NCI-H1092 (cell line): ENCODE measurements around the gene VDAC1.
"Not testable (repeated sequence)": the region's sequence is repeated elsewhere in the genome, so short reads cannot be mapped to it uniquely, and the experiment has no call there.

Source experiments
- DNase-seq: peaks from one replicate; lab custom pipeline; 2025; lab: John Stamatoyannopoulos, UW

VDAC1 gene

DNA sequence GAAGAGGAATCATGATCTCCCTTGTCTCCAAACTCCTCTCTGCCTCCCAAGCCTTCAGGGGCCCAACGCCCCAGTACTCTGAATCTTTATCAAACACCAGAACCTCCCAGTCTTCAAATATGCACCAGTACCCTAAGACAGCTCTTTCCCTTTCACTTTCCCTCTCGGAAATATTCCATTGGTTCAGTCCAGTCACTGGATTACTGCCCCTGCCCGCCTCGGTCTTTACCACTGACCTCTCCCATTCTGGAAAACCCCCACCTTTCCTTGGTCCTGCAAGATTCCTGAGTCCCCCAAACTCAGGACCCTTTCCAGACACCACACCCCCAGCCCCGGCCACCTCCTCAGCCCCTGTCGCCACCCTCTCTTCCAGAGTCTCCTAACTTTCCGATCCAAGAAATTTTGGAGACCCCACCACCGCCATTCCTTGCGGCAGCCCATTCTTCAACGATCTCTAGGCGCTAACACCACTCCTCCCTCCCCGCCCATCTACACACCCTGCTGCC is 37.0 kb downstream of the VDAC1 start:
- no peak for DNase-seq

DNA sequence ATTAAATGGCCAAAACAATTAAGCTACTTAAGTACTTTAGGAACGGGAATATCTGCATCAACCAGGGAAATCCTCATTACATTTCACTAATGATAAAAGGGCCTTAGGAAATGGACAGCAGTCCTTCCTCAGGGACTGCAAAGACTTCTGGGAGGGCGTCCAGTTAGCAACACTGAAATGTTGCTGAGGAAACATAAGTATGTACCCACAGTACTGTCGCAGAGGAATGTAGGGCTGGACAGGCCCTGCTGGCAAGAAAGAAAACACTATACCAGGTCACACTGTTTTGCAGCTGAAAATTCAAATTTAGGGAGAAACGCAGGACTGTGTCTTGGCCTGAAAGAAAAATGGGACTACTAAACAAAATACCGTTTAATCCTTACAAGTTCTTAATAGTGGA is 37.7 kb downstream of the VDAC1 start:
- no peak for DNase-seq

DNA sequence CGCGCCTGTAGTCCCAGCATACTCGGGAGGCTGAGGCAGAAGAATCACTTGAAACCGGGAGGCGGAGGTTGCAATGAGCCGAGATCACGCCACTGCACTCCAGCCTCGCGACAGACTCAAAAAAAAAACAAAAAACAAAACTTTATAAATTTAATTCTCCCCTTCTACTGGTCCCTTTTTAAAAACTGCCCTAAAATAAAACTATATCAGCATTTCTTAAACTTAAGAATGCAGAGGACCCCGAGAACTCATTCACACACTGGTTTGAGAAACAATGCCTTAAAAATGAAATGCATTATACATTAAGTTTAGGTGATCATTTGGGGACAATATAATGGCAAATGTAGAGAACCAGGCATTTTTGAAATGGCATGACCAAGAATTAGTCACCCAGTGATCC is 38.7 kb downstream of the VDAC1 start:
- DNase-seq = no peak

DNA sequence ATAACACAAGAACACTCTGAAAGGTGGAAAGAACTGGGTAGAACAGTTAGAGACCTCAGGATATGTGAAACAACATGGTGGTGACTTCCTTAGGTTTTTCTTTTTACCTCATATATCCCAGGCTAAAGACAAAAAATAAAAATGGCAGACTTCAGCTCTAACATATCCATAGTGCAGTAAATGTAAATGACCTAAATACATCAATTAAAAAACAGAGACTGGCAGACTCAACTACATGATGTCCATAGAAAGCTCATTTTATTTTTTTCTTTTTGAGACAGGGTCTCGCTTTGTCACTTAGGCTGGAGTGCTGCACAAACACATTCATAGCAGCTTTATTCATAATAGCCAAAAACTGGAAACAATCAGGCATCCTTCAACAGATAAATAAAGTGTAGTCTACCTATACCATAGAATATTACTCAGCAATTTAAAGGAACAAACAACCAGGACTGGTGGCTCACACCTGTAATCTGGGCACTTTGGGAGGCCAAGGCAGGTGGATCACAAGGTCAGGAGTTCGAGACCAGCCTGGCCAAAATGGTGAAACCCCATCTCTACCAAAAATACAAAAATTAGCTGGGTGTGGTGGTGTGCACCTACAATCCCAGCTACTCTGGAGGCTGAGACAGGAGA is 41.2 kb downstream of the VDAC1 start:
- DNase-seq = no peak

DNA sequence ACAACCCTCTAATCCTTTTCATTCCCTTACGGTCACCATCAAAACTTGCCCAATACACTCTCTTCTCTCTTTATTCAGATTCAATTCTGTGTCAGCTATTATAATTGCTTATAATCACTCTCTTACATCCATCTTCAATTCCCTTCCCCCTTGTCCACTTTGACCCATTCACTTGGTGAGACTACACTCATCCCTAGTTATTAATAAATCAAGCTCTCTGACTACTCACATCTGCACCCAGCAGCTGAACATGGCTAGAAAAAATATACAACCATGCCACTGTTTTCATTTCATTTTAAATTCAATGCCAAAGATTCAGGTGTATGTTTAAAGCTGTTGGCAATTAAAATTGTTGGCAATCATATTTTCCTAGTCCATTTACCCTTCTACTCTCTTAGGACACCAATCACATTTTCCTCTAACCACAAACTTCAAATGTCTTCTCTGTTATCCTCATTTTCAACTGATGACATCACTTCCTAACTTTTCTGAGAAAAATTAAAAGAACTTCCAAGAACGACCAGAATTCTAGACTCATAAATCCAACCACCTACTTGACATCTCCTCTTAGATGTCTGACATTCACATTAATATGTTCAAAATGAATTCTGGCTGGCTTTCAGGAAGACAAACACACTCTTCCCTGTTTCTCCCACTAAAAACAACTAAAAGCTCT is 41.8 kb downstream of the VDAC1 start:
- DNase-seq = no peak

DNA sequence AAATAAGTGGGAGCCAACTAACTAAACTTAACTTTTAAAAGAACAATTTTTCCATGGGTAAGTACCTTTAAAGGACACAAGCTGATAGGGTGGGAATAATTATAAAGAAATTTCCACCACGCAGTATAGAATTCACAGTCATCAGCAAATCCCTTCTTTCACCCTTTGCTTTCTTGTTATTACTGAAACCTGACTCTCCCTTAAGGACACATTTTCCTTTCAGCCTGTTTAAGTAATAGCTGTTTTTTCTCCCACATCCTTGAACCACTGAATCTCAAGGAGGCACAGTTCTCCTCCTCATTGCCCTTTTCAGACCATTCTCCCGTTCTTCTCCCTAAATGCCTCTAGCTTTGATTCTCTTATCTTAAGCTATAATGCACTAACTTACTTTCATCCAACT is 42.6 kb downstream of the VDAC1 start:
- no peak for DNase-seq

DNA sequence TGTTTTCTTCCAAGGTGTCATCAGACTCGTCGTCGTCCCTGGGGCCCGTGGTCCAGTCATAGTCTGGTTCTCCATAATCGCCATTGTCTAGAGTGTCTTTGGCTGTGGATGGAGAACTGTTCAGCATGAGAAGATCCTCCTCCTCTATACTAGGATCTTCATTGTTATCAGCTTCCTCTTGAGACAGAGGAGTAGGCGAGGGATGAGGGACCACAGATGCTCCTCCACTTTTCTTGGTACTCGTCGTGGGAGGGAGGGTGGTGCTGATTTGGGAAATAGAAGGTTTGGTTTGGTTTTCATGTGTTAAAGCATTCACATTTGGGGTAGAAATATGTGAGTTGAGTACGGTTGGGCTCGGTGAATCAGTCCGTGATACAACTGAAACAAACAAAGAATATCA is 45.1 kb downstream of the VDAC1 start:
- DNase-seq = no peak

DNA sequence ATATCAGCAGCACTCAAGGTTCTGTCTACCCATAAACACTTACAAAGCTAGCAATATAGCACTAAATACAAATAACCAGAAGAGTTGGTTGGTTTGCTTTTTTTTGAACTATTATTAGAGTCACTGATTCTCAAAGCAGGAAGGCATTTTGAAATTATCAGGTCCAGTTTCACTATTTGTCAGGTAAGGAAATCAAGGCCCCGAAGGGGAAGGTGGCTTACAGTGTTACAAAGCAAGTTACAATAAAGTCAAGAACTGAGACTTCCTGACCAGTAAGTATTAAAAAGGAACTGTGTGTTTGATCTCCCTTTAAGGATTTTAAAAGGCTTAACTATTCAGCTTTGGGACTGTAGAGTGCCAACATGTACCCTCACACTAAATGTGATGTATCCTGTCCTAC is 47.2 kb downstream of the VDAC1 start:
- no peak for DNase-seq

DNA sequence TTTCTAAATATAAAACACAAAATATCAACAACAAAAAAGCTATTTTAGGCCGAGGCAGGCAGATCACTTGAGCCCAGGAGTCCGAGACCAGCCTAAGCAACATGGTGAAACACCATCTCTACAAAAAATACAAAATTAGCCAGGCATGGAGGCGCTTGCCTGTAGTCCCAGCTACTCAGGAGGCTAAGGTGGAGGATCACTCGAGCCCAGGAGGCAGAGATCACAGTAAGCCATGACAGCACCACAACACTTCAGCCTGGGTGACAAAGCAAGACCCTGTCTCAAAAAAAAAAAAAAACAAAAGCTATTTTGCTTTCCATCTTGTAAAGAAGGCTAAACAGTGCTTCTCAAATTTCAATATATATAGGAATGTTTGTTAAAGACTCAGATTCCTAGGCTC is 47.7 kb downstream of the VDAC1 start:
- DNase-seq = no peak

DNA sequence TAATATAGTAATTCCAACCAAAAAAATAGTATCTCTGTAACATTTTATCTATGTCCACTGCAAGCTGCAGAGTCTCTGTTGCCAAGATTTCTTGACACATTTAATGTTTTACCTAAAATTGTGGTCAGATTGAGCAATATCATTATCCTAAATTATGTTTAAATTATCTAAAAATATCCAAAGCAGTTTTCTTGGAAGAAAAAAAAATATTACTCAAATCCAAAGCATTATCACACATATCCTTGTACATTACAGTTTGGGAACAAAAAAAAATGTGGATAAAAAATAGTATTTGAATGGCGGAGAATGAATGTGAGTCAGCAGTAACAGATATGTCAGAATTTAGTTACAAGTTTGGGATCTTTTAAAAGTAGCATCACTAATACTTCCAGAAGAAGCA is 48.6 kb downstream of the VDAC1 start:
- DNase-seq = not testable (repeated sequence)

DNA sequence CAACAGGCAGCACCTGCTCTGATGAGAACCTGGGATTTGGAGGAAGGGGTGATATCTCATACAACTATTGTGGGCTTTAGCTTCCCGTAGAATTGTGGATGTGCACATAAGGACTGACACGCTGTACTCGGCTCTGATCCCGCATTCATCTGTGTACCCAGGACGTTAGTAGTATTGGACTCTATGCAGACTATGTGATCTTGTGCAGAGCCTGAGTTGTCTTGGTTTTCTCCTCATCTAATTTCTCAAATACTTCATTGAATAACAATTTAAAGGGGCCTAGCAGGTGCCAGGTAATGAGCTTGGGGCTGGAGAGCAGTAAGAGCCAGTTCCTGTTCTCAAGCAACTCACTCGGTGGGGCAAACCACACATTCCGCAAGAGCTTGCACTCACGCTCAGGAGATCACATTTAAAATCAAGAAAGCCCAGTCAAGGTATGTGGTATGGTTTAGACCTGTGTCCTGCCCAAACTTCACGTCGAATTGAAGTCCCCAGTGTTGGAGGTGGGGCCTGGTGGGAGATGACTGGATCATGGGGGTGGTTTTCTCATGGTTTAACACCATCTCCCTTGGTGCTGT is 51.1 kb downstream of the VDAC1 start:
- no peak for DNase-seq

DNA sequence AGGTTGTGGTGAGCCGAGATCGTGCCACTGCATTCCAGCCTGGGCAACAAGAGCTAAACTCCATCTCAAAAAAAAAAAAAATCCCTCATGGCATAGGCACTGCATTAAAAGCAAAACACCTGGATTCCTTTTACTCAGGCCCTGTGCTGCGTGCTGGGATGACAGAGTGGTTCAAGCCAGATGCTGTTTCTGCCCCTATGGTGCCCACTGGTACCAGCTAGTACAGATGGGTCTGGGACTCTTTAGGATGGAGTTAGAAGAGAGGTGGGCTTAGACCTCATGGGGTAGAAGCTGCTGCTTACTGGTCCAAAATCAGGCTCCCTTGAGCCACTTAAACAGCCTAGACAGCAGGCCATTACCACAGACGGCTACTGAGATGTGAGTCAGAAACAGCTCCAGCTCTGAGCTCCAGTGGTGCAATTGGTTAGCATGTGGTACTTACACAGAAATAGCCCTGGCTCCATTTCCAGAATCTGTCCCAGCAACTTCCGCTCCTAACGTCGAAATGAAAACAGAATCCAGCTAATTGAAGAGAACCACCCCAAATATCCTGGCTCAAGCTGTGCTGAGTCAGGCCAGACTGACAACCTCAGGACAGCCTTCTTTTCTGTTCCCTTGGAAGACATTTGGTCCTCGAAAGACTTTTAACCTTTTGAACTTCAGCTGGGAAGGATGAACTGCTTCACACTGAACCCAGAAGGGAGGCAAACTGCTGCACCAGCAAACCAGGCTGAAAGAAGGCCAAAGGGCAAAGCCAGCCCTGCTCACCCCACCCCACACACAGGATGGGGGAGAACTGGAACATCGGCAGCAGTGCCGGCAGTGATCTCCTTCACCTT is 51.8 kb downstream of the VDAC1 start:
- no peak for DNase-seq

DNA sequence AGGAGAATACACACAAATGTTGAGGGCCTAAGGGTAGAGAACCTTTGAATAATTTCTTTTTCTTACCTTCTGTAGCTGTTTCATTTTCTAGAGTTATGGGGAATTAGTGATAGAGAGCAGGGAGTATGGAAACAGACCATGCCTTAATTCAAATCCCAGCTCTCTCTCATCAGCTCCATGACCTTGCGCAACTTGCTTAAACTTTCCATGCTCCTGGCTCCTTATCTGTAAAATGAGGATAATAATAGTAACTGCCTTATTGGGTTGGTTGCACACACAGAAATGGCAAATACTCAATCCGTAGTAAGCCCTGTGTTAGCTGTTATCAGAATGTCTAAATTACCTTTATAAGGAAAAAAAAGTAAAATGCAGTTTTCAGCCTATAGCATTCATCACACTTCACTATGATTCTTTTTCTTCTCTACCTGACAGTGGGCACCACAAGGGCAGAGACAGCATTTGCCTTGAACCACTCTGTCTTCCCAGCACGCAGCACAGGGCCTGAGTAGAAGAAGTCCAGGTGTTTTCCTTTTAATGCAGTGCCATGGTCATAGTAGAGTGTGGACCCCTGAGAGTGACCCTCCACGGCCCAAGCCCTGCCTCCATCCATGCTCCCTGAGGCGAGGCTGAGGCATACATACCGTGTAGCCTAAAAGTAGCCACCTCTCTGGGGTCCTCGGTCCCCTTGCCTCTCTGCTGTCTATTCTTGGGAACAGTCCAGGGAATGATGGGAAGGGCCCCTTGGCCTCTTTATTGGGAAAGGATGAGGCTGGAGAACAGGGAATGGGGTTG is 53.8 kb downstream of the VDAC1 start:
- DNase-seq = no peak

DNA sequence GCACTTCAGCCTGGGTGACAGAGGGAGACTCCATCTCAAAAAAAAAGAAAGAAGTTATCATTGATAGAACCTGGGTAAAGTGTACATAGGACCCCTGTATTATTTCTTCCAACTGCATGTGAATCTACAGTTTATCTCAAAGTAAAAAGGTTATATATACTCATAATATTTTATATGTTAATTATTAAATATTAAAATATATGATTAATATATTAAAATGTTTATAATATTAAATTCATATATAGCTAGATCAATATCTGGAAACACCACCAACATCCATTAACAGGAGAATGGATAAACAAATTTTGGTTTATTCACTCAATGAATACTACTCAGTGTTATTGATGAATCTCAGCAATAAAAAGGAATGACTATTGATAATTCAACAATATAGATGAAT is 56.1 kb downstream of the VDAC1 start:
- DNase-seq = no peak

DNA sequence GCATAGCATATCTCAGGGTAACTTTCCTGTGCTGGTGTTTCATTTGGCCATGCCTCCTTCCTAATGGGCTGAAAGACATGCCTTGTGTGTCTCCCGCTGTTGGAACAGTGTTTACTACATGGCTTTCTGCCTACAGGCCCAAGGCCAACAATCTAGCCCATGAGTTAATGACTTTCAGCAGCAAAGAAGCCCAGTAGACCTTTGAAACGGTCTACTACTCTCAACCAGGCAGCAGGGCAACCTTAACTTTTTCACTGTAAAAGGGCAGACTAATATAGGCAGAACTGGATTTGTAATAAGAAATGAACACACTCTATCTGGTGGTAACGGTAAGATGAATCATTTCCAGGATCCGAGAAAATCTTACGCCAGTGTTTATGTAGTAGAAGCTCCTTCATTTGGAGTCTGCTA is 57.3 kb downstream of the VDAC1 start:
- no peak for DNase-seq

DNA sequence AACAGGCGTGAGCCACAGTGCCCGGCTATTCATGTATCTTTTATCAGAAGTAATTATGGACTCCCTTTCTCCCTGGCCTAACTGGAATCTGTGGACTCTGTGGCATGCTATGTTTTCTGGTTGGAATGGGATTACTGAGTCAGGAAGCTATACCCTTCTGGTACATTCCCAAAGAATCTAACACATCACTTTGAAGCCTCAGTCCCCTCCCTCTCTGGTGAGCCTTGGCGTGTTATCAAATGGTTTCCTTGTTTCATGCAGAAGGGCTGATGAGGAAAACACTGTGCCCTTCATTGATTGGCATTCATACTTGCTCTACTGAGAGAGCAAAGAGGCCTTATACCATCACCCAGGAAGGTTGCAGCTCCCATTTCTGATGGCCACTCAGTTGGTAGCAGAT is 59.2 kb downstream of the VDAC1 start:
- DNase-seq = no peak

DNA sequence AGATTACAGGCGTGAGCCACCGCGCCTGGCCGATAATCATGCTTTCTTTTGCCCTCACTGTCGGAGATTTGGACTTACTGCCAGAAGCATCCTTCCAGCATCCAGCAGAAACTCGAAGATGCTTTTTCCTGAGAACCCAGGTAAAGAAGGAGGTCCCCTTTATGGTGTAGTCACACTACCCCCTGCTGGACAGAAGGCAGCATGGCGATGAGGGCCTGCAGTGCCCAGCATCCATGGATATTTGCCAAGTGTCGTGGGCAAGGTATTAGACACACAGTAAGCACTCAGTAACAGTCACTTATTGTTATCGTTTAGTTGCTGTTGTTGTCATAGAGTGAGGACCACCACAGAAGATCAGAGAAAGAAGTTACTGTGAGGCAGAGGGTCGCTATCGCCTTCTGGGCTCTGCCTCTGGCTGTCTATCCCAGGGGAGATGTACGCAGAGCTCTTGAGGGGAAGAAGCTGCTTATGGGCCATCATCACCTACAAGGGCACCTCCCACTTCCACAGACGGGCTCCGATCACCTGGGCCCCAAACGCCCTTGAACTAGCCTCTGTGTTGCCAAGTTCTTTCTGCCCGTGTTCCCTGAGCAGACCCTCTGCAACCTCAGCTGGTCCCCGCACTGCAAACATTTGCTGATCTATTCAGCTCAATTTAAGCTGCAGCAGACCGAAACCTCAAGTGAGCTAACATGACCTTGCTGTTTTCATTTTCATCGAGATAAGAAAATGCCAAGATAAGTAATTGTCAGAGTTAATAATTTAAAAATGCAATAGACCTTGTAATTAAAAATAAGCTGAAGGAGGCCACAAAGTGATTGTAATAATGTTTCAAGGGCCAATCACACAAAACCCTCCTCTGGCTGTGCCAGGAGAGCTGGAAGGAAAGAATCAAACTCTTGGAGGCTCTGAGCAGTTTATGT is 60.3 kb downstream of the VDAC1 start:
- DNase-seq = peak; percentile 78

DNA sequence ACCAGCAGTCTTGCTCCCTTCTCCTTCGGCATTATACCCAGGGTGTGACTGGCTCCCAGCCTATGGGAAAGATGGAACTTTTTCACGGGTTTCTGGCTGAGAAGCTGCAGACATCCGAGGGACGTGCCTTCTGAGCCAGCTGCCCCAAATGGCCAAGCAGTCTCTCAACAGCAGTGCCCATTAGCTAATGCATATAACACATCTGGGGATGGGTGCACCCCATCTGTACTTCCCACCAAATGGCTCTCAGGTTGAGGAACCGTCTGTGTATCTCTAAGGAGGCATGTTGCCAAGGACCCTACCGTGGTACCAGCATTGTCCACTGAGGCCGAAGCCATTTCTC is 61.3 kb downstream of the VDAC1 start:
- no peak for DNase-seq

DNA sequence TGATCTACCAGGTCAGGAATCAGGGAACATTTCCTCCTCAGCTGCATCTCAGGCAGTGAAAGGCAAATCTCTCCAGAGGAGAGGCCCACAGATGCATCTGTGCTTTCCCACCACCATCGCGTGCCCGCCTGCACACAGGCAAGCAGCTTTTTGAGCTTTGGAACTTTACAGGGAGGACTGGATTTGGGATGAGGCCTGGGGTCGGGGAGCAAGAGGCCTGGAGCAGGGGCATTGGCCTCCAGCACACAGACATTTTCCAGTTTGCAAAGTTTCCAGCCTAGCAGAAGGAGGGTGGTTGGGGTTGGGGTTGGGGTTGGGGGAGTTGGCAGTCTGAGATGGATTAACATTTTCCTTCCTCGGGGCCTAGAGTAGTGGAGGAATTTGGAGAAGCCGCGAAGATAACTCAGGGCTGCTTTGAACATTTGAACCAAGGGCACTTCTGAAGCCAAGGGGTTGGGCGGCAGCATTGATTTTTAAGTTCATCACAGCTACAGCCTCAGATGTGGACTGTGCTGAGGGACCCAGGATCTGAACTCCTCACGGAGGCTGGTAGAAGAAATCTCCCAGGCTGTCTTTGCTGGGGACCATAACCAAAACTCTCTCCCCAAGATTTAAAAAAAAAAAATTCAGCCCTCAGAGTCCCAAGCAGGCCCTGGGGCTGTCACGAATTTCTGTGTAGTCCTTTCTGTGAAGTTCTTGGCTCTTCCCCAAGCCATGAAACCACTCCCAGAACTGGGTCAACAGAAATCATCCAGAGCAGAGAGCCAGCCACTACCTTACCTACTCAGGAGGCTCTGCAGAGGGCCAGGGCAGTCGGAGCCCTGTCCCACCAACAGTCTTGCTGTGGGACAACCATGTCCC is 61.9 kb downstream of the VDAC1 start:
- DNase-seq = peak; percentile 9
